ENCODE data around the gene SMIM36. TPM values are rescaled to one million over a fixed set of nuclear protein-coding genes. Genes with fewer than 3 reads are reported as not detected.

The SMIM36 gene
- polyA plus RNA-seq, 3 donors: not detected

DNA sequence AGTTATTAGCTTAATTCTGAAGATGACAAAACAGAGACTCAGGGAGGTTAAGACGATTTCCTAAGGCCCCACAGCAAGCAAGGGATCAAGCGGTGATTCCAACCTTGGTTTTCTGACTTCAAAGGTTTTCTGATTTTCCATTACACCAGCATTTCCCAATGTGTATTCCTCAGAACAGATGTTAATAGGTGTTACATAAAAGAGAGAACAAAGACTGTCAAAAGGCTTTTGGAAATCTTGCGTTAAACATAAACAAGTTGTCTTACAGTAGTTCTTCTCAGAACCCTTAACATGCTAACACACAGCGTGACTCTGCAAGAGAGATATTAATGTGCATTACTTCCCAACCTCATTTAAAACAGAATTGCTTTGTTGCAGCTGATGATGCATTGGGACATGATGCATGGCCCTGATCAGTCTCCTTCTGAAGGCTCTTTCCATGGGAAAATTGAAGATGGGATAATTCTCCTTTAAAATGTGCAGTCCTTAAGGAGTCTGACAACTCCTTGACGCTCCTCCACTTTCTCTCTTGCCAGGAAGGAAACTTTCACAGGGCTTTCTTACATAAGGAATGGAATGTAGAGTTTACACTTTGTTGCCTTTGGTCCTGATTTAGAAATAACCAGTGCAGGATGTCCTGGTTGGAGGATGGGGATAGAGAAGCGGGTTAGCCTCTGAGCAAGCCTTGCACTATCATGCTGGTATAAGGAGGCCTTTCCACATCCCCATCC lies 68.1 kb downstream of the SMIM36 start:
- peaks cover 10% of the 10 kb centered on the region for H3K4me1 Mint-ChIP-seq
- Histone ChIP-seq H3K27me3 (ENCODE audit: control insufficient read depth in 2 of 2, insufficient read depth in 2 of 2, low read length in 2 of 2) (no peaks in the 10 kb centered on the region), H3K4me3 (replicated peaks in 1 of 3; ENCODE audit: low read depth in 2 of 3, low read length in 3 of 3) (no peak overlapping the region), H2AFZ (ENCODE audit: insufficient read depth, low read depth, low read length, poor library complexity, severe bottlenecking) (no peak overlapping the region), H3K79me2 (ENCODE audit: insufficient read depth, low read length) (no peaks in the 10 kb centered on the region), H3K27ac (ENCODE audit: low read depth in 1 of 2, low read length in 2 of 2) (no peak overlapping the region), H3K9ac (ENCODE audit: insufficient read depth, low read length, poor library complexity, severe bottlenecking) (no peak overlapping the region), H3K9me3 (replicated peaks in 1 of 2; ENCODE audit: control insufficient read depth in 1 of 2, insufficient read depth in 1 of 2, low read length in 2 of 2) (no peaks in the 10 kb centered on the region), H4K20me1 (ENCODE audit: insufficient read depth, low read length) (no peaks in the 10 kb centered on the region), H3K36me3 (replicated peaks in 1 of 2; ENCODE audit: control insufficient read depth in 1 of 2, insufficient read depth in 2 of 2, low read length in 2 of 2) (no peaks in the 10 kb centered on the region), H3K4me2 (replicated peaks; ENCODE audit: extremely low read depth, low read length, poor library complexity, severe bottlenecking) (no peak overlapping the region), H3K4me1 (ENCODE audit: control insufficient read depth in 1 of 2, insufficient read depth in 2 of 2, low read length in 2 of 2) (peaks cover 6 to 7% of the 10 kb centered on the region in 2 donors)
- no peak overlapping the region for H3K27ac Mint-ChIP-seq
- no CpG with 5 or more reads among the region's 6 CpGs for WGBS (ENCODE audit: insufficient coverage)
- intact Hi-C loops (cut with micrococcal nuclease): no loop called here
- no peak overlapping the region for H3K4me3 Mint-ChIP-seq
- peaks cover 2 to 4% (median 2%) of the 10 kb centered on the region in 3 donors for H3K27me3 Mint-ChIP-seq (ENCODE audit: low read depth in 3 of 3)
- TF ChIP-seq, protein P1, sequence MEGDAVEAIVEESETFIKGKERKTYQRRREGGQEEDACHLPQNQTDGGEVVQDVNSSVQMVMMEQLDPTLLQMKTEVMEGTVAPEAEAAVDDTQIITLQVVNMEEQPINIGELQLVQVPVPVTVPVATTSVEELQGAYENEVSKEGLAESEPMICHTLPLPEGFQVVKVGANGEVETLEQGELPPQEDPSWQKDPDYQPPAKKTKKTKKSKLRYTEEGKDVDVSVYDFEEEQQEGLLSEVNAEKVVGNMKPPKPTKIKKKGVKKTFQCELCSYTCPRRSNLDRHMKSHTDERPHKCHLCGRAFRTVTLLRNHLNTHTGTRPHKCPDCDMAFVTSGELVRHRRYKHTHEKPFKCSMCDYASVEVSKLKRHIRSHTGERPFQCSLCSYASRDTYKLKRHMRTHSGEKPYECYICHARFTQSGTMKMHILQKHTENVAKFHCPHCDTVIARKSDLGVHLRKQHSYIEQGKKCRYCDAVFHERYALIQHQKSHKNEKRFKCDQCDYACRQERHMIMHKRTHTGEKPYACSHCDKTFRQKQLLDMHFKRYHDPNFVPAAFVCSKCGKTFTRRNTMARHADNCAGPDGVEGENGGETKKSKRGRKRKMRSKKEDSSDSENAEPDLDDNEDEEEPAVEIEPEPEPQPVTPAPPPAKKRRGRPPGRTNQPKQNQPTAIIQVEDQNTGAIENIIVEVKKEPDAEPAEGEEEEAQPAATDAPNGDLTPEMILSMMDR (IDR thresholded peaks at IDR 0.05): no peak
- H3K9me3 Mint-ChIP-seq: peaks cover 0 to 3% (median 0%) of the 10 kb centered on the region in 7 donors
- DNase-seq: no peak
- no peaks in the 10 kb centered on the region for H3K36me3 Mint-ChIP-seq

- intact Hi-C loops (cut with micrococcal nuclease): no loop called here
- TF ChIP-seq, protein P1 (IDR thresholded peaks at IDR 0.05): no peak
Observed at GRCh38 chr17:55442462-55442861, 68.8 kb downstream of the SMIM36 start.

More at GRCh38 chr17:55442462-55442861, 68.8 kb downstream of the SMIM36 start:
- Histone ChIP-seq H4K20me1 (ENCODE audit: insufficient read depth, low read length) (no peaks in the 10 kb centered on the region), H3K36me3 (replicated peaks in 1 of 2; ENCODE audit: control insufficient read depth in 1 of 2, insufficient read depth in 2 of 2, low read length in 2 of 2) (no peaks in the 10 kb centered on the region), H3K4me1 (ENCODE audit: control insufficient read depth in 1 of 2, insufficient read depth in 2 of 2, low read length in 2 of 2) (peaks cover 8 to 9% of the 10 kb centered on the region in 2 donors), H3K79me2 (ENCODE audit: insufficient read depth, low read length) (no peaks in the 10 kb centered on the region), H3K9ac (ENCODE audit: insufficient read depth, low read length, poor library complexity, severe bottlenecking) (no peak overlapping the region), H3K4me3 (replicated peaks in 1 of 3; ENCODE audit: low read depth in 2 of 3, low read length in 3 of 3) (no peak overlapping the region), H2AFZ (ENCODE audit: insufficient read depth, low read depth, low read length, poor library complexity, severe bottlenecking) (no peak overlapping the region), H3K27me3 (ENCODE audit: control insufficient read depth in 2 of 2, insufficient read depth in 2 of 2, low read length in 2 of 2) (no peaks in the 10 kb centered on the region), H3K4me2 (replicated peaks; ENCODE audit: extremely low read depth, low read length, poor library complexity, severe bottlenecking) (no peak overlapping the region), H3K9me3 (replicated peaks in 1 of 2; ENCODE audit: control insufficient read depth in 1 of 2, insufficient read depth in 1 of 2, low read length in 2 of 2) (no peaks in the 10 kb centered on the region), H3K27ac (ENCODE audit: low read depth in 1 of 2, low read length in 2 of 2) (no peak overlapping the region)
- Mint-ChIP-seq H3K9me3 (peaks cover 0 to 3% (median 0%) of the 10 kb centered on the region in 7 donors), H3K36me3 (no peaks in the 10 kb centered on the region), H3K27me3 (ENCODE audit: low read depth in 3 of 3) (peaks cover 2 to 6% (median 2%) of the 10 kb centered on the region in 3 donors), H3K4me3 (no peak overlapping the region), H3K27ac (no peak overlapping the region), H3K4me1 (peaks cover 14% of the 10 kb centered on the region)
- DNase-seq: no peak
- WGBS (ENCODE audit: insufficient coverage): 98% methylated on average over 4 of the region's 5 CpGs
